ENCODE data around the gene FAM114A2.
"Not testable (repeated sequence)": the region's sequence is repeated elsewhere in the genome, so short reads cannot be mapped to it uniquely, and the experiment has no call there.

Gene FAM114A2

DNA sequence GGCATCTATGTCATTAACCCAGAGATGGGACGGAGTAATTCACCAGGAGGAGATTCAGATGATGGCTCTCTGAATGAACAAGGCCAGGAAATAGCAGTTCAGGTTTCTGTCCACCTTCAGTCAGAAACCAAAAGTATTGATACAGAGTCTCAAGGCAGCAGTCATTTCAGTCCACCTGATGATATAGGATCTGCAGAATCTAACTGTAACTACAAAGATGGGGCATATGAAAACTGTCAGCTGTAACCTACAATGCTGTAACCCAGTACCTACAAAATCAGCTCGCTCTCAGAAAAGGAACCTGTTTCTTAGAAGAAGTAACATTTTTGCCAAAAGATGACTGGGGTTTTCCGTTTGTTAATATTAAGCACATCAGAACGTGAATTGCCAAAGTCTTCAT lies 14.8 kb upstream of the FAM114A2 start:
- DNase-seq (ENCODE audit: insufficient read length, low spot score) (no peak), FAIRE-seq (no peak)

DNA sequence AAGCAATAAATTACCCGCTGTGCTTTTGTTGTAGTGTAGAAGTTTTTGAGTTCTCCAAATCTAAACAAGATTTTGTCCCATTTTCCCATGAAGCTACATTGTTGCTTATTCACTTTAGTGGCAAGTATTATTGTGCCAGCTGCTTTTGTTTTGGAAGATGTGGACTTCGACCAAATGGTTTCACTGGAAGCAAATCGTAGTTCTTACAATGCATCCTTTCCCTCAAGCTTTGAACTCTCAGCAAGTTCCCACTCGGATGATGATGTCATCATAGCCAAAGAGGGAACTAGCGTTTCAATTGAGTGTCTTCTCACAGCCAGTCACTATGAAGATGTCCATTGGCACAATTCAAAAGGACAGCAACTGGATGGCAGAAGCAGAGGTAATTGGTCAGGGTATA lies 10.9 kb upstream of the FAM114A2 start:
- DNase-seq (ENCODE audit: insufficient read length, low spot score) (no peak), FAIRE-seq (no peak)

DNA sequence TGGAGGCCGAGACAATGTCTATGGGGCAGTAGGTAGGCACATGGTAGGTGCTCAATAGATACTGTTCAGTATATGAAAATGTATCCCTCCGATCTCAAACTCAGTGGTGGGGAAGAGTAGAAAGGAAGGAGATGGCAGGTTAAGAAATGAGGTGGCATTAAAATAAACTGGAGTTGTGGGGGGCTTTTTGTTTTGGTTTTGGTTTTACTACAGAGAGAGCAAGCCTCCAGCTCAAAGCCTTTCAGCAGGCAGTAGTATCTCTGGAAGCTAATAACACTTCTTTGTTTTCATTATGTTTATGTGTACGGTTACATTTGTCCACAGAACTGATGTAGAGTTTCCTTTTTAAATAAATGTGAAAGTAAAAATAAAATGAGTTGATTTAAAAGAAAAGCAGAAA lies 8.6 kb upstream of the FAM114A2 start:
- DNase-seq (ENCODE audit: insufficient read length, low spot score) (no peak), FAIRE-seq (no peak)

DNA sequence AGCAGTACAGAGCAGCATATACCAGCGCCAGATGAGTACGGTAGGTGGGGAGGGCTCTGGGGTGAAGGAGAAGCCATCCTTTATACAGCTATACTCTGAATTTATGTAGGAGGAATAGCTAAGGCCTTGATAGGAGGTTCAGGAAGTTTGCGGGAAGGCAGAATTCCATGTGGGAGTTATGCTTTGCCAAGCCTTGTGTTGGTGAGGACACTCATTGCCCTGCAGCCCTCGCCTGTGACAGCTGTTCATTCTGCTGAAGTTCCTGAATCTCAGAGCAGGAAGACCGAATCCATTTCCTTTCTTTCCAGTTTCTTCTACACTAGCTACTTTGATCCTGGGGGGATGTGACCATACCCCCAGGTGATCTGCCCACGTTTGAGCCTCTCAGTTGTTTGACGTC lies 7.8 kb upstream of the FAM114A2 start:
- FAIRE-seq (no peak), DNase-seq (ENCODE audit: insufficient read length, low spot score) (no peak)

DNA sequence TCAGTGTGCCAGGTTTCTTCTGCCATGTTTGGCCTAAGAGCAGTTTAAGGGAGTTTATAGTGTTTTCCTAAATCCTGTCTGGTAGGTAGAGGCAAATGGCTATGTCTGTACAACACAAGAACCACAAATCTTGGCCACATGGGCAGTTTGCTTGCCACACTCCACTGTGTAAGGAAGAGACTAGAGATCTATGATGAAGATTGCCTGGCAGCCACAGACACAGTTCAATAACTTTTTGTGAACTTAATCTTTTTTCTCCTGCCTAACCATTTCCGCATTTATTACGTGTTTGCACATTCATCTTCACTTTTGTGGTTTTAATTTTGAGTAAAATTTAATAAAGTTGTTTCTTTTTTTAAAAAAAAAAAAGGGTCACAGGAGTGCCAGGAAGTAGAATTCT lies 5.9 kb upstream of the FAM114A2 start:
- no peak for DNase-seq (ENCODE audit: insufficient read length, low spot score)
- no peak for FAIRE-seq

DNA sequence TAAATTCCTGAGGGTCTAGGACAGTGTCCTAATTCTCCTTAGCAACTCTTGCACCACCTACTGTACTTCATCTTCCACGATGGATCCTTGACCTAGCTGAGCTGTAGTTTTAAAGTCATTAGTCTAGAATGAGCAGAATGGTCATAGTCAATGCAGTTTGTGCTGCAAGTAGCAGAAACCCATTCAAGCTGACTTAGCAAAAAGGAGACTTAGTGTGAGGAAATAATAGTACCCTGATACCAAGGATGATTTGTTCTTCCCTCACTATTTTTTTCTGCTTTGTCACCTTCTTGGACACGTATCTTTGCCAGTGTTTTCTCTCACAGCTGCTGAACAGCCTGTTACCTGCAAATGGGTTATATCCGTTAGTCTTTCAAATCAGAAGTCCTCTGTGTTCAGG lies 5.4 kb upstream of the FAM114A2 start:
- FAIRE-seq (no peak), DNase-seq (ENCODE audit: insufficient read length, low spot score) (no peak)

DNA sequence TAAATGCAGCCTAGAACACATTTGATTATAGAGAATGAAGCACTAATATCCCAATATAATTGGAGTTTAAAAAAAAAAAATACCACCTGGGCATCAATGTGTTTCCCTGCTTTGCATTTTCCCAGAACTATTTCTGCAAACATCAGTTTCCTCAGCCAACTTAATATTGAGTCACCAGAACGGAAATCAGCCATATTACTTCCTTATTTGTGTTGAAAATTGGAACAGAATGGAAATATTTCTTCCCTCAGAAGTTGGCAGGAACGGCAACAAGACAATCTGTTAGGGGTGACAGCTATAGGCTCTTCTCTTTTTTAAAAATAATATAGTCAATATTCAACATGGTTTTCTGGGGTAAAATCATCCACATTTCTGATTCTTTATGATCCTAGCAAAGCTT lies 4.1 kb upstream of the FAM114A2 start:
- DNase-seq (ENCODE audit: insufficient read length, low spot score) = no peak
- no peak for FAIRE-seq

DNA sequence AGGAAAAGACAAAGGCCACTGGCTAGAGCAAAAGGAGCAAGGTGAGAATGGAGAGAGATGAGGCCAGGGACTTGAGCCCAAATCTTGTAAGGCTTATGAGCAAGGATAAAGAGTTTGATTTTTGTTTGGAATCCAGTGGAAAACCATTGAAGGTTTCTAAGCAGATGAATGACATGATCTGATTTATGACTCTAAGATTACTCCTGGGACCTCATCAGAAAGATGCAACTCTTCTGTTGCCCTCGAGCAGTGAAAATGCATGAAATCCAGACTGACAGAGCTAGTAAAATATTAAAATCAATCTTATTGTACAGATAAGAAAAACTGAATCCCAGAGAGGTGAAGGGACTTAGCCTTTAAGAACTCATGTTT lies 734 bp upstream of the FAM114A2 start:
- FAIRE-seq = no peak

DNA sequence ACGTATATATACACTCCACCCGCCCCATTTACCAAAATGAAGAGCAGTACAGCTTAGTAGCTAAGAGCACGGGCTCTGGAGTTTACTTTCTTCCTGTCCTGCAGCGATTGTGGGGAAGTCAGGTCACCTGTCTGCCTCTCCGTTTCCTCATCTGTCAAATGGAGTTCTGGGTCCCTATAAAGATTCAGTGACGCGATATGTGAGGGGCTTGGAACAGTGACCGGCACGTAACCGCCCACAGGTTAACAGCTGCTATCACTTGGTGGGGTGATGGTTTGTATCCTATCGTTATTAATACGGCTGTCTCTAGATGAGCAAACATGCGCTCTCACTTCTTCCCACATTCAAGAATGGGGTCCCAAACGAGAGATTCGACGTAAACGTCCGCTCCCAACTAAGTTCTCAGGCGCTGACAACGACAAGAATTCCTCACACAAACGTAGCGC lies 426 bp downstream of the FAM114A2 start:
- DNase-seq (ENCODE audit: insufficient read length, low spot score) = no peak

More for the DNA sequence above, 734 bp upstream of the FAM114A2 start:
- DNase-seq (ENCODE audit: insufficient read length, low spot score) = no peak

DNA sequence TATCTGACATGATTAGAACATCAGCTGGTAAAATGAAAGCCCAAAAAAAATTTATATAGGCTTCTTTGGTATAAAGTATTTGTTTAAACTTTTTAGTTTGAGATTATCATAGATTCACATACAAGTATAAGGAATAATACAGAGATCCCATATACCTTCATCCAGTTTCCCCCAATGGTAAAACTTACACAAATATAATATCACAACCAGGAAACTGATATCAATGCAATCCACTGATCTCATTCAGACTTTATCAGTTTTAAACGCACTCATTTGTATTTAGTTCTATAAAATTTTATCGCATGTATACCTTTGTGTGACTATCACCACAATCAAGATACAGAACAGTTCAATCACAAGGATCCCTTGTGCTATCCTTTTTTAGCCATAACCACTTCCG lies 3.8 kb downstream of the FAM114A2 start:
- DNase-seq (ENCODE audit: insufficient read length, low spot score) = no peak
- no peak for FAIRE-seq

More for the DNA sequence above, 426 bp downstream of the FAM114A2 start:
- FAIRE-seq = no peak

DNA sequence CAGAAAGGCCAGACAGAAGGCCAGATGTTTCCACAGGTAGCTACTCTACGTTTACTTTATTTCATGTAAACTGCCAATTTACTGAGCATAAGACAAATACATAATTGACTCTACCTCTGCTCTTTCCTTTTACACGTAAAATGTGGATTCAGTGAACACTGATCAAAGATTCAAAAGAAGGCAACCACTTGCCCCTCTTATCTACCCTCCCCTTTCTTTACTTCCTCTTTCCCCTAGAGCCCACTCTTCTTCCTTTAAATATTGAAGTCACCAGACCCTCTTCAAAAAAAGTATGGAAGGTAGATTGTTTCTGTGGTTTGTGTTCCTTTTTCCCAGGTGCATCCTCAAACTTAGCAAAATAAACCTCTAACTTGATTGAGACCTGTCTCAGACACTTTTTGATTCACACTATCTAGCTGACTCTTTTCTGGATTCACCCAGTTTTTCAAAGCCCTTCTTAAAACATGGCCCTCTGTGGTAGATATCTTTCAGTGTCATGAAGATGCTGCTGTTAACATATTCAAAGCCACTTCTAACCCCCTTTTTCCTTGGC lies 6.7 kb downstream of the FAM114A2 start:
- DNase-seq (ENCODE audit: insufficient read length, low spot score) = no peak

DNA sequence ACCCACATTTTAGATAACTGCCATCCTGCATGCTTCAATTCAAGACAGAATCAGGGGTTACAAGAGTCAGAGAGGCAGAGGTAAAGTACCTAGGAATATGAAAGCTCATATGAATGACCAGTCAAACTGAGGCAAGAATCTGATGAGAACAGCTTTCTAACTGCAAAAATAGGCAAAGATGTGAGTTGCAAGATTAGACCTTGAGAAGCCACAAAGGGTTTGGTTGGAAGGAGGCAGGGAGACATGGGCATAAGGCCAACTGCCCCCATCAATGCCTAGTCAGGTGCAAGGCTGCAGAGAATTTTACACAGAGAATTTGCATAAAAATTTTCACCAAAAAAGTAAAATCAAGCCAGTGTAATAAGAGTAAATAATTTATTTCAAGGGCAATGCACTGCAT lies 12.8 kb downstream of the FAM114A2 start:
- no peak for DNase-seq (ENCODE audit: insufficient read length, low spot score)
- FAIRE-seq = no peak

More for the DNA sequence above, 6.7 kb downstream of the FAM114A2 start:
- FAIRE-seq = no peak

DNA sequence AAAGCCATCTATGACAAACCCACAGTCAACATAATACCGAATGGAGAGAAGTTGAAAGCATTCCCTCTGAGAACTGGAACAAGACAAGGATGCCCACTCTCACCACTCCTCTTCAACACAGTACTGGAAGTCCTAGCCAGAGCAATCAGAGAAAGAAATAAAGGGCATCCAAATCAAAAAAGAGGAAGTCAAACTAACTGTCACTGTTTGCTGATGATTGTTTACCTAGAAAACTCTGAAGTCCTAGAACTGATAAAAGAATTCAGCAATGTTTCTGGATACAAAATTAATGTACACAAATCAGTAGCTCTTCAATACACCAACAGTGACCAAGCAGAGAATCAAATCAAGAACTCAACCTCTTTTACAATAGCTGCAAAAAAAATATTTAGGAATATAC lies 19.8 kb downstream of the FAM114A2 start:
- DNase-seq (ENCODE audit: insufficient read length, low spot score); FAIRE-seq: not testable (repeated sequence)

DNA sequence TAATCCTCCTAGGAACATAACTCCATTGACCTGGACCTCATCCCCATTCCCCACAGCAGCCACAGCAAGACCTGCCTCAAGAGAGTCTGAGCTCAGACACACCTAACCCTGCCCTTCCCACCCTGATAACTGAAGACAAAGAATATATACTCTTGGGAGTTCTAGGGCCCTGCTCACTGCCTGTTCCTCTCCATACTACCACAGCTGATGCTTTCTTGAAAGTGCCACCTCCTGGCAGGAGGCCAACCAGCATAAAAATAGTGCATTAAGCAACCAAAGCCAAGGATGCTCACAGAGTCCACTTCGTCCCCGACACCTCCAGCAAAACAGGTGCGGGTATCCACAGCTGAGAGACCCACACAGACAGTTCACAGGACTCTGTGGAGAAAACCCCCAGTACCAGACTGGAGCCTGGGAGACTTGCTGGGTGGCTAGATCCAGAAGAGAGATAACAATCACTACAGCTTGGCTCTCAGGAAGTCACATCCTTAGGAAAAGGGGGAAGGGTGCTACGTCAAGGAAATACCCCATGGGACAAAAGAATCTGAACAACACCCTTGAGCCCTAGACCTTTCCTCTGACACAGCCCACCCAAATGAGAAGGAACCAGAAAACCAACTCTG lies 23.5 kb downstream of the FAM114A2 start:
- no peak for FAIRE-seq

DNA sequence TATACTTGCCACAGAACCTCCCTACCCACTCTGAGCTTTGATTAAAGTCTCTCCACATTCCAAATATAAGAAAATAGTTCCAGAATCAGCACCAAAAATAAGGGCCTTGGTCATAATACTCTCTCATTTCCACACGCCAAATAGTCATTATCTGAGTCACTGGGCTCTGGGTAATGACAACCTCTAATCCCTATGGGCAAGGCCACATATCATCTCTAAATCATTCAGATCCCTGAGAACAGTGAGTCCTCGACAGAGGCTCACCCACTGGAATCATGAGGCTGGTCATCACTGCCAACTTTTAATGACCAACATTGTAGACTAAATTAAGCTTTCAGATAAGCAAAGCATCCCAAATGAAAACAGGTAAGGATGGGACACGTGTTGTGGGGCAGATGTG lies 28.1 kb downstream of the FAM114A2 start:
- DNase-seq (ENCODE audit: insufficient read length, low spot score) (no peak), FAIRE-seq (no peak)

More for the DNA sequence above, 23.5 kb downstream of the FAM114A2 start:
- no peak for DNase-seq (ENCODE audit: insufficient read length, low spot score)

DNA sequence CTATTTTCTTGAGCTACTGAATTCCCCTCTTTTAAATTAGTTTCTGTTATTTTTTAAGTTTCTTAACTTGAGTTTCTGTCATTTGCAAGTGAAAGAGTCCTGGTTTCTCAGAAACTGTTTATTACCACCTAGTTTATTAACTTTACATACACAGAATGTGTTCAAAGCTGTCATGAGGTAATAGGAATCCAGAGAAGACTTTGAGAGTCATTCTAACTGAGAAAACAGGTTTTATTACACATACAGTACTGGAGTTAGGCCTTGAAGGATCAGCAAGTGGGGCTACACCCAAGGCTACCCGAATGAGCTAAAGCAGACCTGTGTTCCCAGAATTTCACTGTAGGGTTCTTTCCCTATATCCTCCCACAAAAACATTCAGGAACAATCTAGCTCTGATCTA lies 33.1 kb downstream of the FAM114A2 start:
- FAIRE-seq (no peak), DNase-seq (ENCODE audit: insufficient read length, low spot score) (no peak)

DNA sequence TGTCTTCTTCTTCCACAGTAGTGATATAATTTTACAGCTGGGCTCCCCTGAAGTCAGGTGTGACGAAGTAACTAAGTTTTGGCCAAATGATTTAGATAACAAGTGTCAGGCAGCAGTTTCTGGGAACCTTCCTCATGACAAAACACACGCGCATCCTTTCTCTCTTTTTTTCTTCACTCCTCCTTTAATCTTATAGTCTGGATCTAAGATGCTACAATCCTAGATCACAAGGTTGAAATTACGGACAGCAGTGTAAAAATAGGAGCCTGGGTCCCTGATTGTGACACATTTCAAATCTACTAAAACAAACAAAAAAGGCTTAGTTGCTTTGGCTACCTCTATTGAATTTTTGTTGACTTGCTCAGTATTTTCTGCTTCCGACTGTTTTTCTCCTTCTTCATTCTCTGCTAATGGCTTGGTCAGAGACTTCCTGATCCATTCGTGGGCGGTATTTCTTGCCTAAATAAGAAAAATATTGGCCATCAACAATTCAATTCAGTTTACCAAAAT lies 36.1 kb downstream of the FAM114A2 start:
- DNase-seq (ENCODE audit: insufficient read length, low spot score) (no peak), FAIRE-seq (no peak)

DNA sequence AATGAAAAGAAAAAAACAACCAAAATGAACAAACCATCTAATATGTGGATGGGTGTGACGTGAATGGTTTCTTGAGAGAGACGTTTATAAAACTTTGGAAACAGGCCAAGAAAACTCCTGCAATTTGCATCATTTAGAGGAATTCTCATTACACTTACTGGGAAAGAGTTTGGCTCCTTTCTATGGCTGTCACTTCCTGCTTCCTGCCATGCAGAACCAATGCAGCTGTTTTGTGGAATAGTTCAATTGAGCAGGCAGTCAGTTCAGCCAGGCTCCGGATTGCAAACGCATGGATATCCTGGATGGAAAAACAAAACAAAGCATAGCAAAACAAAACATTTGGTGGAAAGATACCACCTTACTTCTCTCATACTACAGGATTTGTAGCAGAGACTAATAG lies 36.6 kb downstream of the FAM114A2 start:
- DNase-seq (ENCODE audit: insufficient read length, low spot score) (no peak), FAIRE-seq (no peak)

DNA sequence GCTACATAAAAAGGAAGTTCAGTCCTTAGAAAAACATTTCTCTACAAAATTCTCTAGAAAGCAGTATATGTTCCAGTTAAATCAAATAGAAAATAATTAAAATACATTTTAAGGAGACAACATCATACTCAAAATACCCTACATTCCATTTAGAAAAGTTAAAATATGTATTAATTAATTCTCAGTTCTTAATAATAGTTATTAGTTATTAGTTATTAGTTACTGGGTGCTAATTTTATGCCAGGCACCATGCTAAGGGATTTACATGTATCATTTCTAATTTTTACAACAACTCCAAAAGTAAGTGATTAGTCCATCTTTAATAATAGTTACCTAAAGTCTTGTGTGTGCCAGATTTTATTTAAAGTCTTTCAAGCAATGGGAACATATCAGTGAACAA lies 38.0 kb downstream of the FAM114A2 start:
- FAIRE-seq (no peak), DNase-seq (ENCODE audit: insufficient read length, low spot score) (no peak)

DNA sequence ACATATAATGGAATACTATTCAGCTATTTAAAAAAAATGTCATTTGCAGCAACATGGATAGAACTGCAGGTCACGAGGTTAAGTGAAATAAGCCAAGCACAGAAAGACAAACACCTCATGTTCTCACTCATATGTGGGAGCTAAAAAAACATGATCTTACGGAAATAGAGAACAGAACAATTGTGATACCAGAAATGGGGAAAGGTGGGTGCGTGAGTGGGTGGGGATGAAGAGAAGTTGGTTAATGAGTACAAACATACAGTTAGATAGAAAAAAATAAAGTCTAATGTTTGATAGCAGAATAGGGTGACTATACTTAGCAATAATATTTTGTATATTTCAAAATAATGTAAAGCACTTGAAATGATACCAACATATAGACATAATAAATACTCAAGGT lies 38.7 kb downstream of the FAM114A2 start:
- FAIRE-seq (no peak), DNase-seq (ENCODE audit: insufficient read length, low spot score) (no peak)

DNA sequence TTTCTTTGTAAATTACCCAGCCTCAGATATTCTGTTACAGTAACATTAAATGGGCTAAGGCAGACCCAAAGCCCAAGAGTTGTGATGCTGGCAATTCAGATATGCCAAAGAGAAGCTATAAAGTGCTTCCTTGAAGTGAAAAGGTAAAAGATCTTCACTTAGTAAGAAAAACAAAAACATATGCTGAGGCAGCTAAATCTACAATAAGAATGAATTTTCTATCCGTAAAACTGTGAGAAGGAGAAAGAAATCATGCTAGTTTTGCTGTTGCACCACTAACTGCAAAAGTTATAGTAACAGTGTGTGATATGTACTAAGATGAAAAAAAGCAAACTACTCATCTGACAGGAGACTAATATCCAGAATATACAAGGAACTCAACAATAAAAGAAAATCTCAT lies 39.9 kb downstream of the FAM114A2 start:
- DNase-seq (ENCODE audit: insufficient read length, low spot score) = no peak
- peak; percentile 33 for FAIRE-seq

DNA sequence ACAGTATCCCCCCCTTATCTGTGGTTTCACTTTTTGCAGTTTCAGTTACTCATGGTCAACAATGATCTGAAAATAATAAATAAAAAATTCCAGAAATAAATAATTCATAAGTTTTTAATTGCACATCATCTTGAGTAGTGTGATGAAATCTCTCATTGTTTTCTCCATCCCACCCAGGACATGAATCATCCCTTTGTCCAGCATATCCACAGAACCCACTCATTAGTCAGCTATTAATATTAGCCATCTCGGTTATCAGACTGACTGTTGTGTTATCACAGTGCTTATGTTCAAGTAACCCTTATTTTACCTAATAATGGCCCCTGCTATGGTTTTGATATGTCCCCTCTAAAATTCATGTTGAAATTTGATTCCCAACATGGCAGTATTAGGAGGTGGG lies 40.7 kb downstream of the FAM114A2 start:
- no peak for FAIRE-seq
- no peak for DNase-seq (ENCODE audit: insufficient read length, low spot score)

DNA sequence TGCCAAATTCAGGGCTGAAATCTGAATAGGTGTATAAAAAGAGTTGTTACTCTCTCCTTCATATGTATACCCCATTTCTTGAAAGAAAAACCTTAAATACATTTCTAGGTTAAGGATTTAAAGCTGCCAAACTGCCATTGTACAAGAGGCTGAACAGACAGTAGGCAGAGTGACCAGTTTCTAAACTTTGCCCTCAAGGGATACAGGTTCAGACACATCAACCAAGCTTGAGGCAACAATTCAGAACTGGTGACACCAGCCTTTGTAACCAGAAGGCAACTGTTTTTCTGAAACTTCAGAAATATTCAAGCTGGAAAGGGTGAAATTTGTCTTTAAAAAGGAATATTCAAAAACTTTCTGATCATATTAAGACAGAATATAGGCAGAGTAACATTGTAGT lies 47.5 kb downstream of the FAM114A2 start:
- no peak for FAIRE-seq
- no peak for DNase-seq (ENCODE audit: insufficient read length, low spot score)
